LHCN-M2 (cell line): Measurements from ENCODE around the gene USP36. TPM values are rescaled to one million over a fixed set of nuclear protein-coding genes. Genes with fewer than 3 reads are reported as not detected.
A peak's percentile ranks its signal among the peaks of the same experiment; 100 is the strongest.

Source experiments
- DNase-seq: peaks from one replicate; pipeline ENCODE4 v3.0.0-alpha.2; 2012; ENCODE audit warnings: low read depth
- total RNA-seq: library from RNA; depleted of rRNA; stranded (reverse); fragments of >200 nt; gene quantifications from 2 replicates; pipeline ENCODE4 v1.2.3, GENCODE V29; 2014

The USP36 gene
- total RNA-seq, 1 experiment from 2014 or later, result 21.4 TPM

GRCh38 chr17:78839235-78839761 lies 1.3 kb downstream of the USP36 start:
- DNase-seq, result no peak

- DNase-seq, result no peak
These were observed 2.0 kb downstream of the USP36 start for GRCh38 chr17:78838574-78839005.

- no peak for DNase-seq
These were observed 4.1 kb downstream of the USP36 start for GRCh38 chr17:78836420-78837021.

- DNase-seq, result no peak
These were observed 6.0 kb downstream of the USP36 start for GRCh38 chr17:78834571-78834970.

GRCh38 chr17:78832541-78832810 lies 8.1 kb downstream of the USP36 start:
- no peak for DNase-seq

GRCh38 chr17:78831688-78832540 lies 8.7 kb downstream of the USP36 start:
- no peak for DNase-seq

GRCh38 chr17:78829477-78829876 lies 11.1 kb downstream of the USP36 start:
- no peak for DNase-seq

GRCh38 chr17:78828470-78829185 lies 12.0 kb downstream of the USP36 start:
- peak; percentile 59 for DNase-seq

- no peak for DNase-seq
These were observed 13.6 kb downstream of the USP36 start for GRCh38 chr17:78826836-78827509.

GRCh38 chr17:78826421-78826820 lies 14.2 kb downstream of the USP36 start:
- DNase-seq, result no peak

- DNase-seq, result no peak
These were observed 14.9 kb downstream of the USP36 start for GRCh38 chr17:78825696-78826095.

GRCh38 chr17:78824240-78824639 lies 16.4 kb downstream of the USP36 start:
- no peak for DNase-seq

GRCh38 chr17:78823282-78824046 lies 17.1 kb downstream of the USP36 start:
- no peak for DNase-seq

- no peak for DNase-seq
These were observed 18.1 kb downstream of the USP36 start for GRCh38 chr17:78822552-78822951.

GRCh38 chr17:78821961-78822360 lies 18.7 kb downstream of the USP36 start:
- DNase-seq, result no peak

- no peak for DNase-seq
These were observed 19.8 kb downstream of the USP36 start for GRCh38 chr17:78820841-78821240.

- DNase-seq, result no peak
These were observed 20.5 kb downstream of the USP36 start for GRCh38 chr17:78819806-78820792.

GRCh38 chr17:78819402-78819801 lies 21.2 kb downstream of the USP36 start:
- DNase-seq, result no peak

- DNase-seq, result no peak
These were observed 21.7 kb downstream of the USP36 start for GRCh38 chr17:78818932-78819331.
